Gastrocnemius medialis (tissue), 4 donors: ENCODE results near the gene NUDT2. TPM values are rescaled to one million over a fixed set of nuclear protein-coding genes. Genes with fewer than 3 reads are reported as not detected.
A peak's percentile ranks its signal among the peaks of the same experiment; 100 is the strongest.
"Not testable (repeated sequence)": the region's sequence is repeated elsewhere in the genome, so short reads cannot be mapped to it uniquely, and the experiment has no call there.

Source experiments
- ATAC-seq, 2 donors: fragments of 150-250 bp; one replicate each; pipeline ENCODE4 v1.9.1; 2016
- DNase-seq, 2 donors: peaks; one replicate each; pipeline ENCODE4 v3.0.0-alpha.2; 2019
- H3K27ac ChIP-seq, 4 donors: fragments of 200-600 bp; sonication (generic); 1 replicate in 1 of 4; 2 replicates in 3 of 4; pipeline ENCODE4 v1.5.1; 2016 to 2018; ENCODE audit warnings: mild to moderate bottlenecking in 2 of 4, moderate library complexity in 1 of 4
- H3K27me3 ChIP-seq, 3 donors: fragments of 200-600 bp; sonication (generic) in 2 of 3; 1 replicate in 1 of 3; 2 replicates in 2 of 3; pipeline versions ENCODE4 v1.5.1 to v1.6.0; 2016 to 2019; ENCODE audit warnings: mild to moderate bottlenecking in 1 of 3, moderate library complexity in 1 of 3
- H3K36me3 ChIP-seq, 2 donors: fragments of 200-600 bp; sonication (generic) in 1 of 2; one replicate each; pipeline ENCODE4 v1.5.1; 2017 to 2018
- H3K4me1 ChIP-seq, 2 donors: fragments of 200-600 bp; sonication (generic) in 1 of 2; one replicate each; pipeline ENCODE4 v1.5.1; 2016 to 2017; ENCODE audit warnings: mild to moderate bottlenecking in 2 of 2
- H3K4me3 ChIP-seq, 4 donors: fragments of 200-600 bp; sonication (generic) in 3 of 4; 1 replicate in 1 of 4; 2 replicates in 3 of 4; pipeline ENCODE4 v1.5.1; 2016 to 2019; ENCODE audit warnings: mild to moderate bottlenecking in 2 of 4
- H3K9me3 ChIP-seq, 3 donors: fragments of 200-600 bp; sonication (generic) in 2 of 3; 1 replicate in 1 of 3; 2 replicates in 2 of 3; pipeline ENCODE4 v1.5.1; 2016 to 2019
- POLR2A ChIP-seq, 2 donors: fragments of 450-650 bp; IDR thresholded peaks; one replicate each; pipeline ENCODE4 v1.6.1; 2017; ENCODE audit warnings: antibody characterized with exemption in 2 of 2, mild to moderate bottlenecking in 2 of 2, moderate library complexity in 2 of 2
- in situ Hi-C, 4 donors: fragments of 200-750 bp; cut with MboI; loops; one replicate each; pipeline versions ENCODE4 v1.15.0 to v1.8.0; 2017; ENCODE audit warnings: low sequenced_read_pairs in 4 of 4
- intact Hi-C: fragments of 100-400 bp; cut with DNase I; formaldehyde crosslinking; loops from one replicate; pipeline ENCODE4 v1.15.1; 2023; ENCODE audit warnings: low total_unique reads
- total RNA-seq, 4 donors: library from RNA; depleted of rRNA; stranded (reverse); fragments of >200 nt; gene quantifications; one replicate each; pipeline versions ENCODE4 v1.1.0 to v1.2.3, GENCODE V29; 2016
- TF ChIP-seq, protein P1 (sequence below), 5 experiments: fragments of 450-650 bp in 3 of 5; fragments of 200-600 bp in 2 of 5; sonication (generic) in 2 of 5; IDR thresholded peaks in 4 of 5; conservative IDR thresholded peaks in 1 of 5; 1 replicate in 4 of 5; 2 replicates in 1 of 5; pipeline ENCODE4 v1.5.1; 2016 to 2019; ENCODE audit warnings: antibody characterized with exemption in 5 of 5, mild to moderate bottlenecking in 3 of 5, moderate library complexity in 3 of 5

NUDT2 gene
- total RNA-seq, 4 donors from 2014 or later = 8.2 to 19.9 (median 16.1) TPM

DNA sequence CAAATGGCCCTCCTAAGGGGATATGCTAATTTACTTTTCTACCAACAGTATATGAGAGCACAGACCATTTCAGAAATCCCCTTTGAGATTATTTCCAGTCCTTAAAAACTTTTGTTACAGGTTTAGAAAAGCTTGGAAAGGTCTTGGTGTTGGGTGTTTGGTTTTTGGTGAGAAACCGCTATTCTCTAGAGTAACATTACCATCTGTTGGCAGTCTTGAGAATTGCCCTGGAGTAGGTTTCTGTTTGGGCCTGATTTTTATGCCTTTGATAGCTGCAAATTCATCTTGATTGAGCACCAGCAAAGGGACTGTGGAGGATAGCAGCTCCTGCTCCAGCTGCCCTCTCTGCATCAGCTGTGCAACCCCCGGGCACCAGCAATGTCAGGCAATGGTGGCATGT is 8.0 kb downstream of the NUDT2 start:
- Histone ChIP-seq H3K36me3 (peaks cover 0 to 7% of the 10 kb centered on the region in 2 donors), H3K27me3 (no peaks in the 10 kb centered on the region), H3K4me3 (no peak overlapping the region), H3K4me1 (peaks cover 16 to 24% of the 10 kb centered on the region in 2 donors), H3K9me3 (no peaks in the 10 kb centered on the region), H3K27ac (no peak overlapping the region)
- DNase-seq = no peak
- ATAC-seq = no peak
- intact Hi-C loops (no loop called here), in situ Hi-C loops (loop anchor here in 3 of 4 donors (5.0 kb wide), 1 partner anchor 40 kb away; the partner anchor contains the start of gene MYORG (in 3 of the 3))
- TF ChIP-seq, protein P1, sequence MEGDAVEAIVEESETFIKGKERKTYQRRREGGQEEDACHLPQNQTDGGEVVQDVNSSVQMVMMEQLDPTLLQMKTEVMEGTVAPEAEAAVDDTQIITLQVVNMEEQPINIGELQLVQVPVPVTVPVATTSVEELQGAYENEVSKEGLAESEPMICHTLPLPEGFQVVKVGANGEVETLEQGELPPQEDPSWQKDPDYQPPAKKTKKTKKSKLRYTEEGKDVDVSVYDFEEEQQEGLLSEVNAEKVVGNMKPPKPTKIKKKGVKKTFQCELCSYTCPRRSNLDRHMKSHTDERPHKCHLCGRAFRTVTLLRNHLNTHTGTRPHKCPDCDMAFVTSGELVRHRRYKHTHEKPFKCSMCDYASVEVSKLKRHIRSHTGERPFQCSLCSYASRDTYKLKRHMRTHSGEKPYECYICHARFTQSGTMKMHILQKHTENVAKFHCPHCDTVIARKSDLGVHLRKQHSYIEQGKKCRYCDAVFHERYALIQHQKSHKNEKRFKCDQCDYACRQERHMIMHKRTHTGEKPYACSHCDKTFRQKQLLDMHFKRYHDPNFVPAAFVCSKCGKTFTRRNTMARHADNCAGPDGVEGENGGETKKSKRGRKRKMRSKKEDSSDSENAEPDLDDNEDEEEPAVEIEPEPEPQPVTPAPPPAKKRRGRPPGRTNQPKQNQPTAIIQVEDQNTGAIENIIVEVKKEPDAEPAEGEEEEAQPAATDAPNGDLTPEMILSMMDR (IDR thresholded peaks at IDR 0.05 in 4 of 5, conservative IDR thresholded peaks at IDR 0.05 in 1 of 5) = no peak
- no peak for TF ChIP-seq POLR2A (IDR thresholded peaks at IDR 0.05)

DNA sequence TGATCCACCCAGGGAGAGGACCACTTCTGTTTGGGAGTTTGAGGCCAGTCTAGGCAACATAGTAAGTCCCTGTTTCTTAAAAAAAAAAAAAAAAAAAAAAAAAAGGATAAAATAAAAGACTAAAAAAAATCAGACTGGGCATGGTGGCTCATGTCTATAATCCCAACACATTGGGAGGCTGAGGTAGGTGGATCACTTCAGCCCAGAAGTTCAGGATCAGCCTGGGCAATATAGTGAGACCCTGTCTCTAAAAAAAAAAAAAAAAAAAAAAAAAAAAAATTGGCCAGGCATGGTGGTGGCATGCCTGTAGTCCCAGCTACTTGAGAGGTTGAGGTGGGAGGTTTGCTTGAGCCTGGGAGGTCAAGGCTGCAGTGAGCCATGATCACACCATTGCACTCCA is 8.7 kb downstream of the NUDT2 start:
- H3K27me3 ChIP-seq, intact Hi-C loops, H3K4me3 ChIP-seq, H3K36me3 ChIP-seq, ATAC-seq, DNase-seq, H3K9me3 ChIP-seq: not testable (repeated sequence)
- Histone ChIP-seq H3K27ac (peak overlapping the region in 2 of 4 donors; percentile 55 to 88), H3K4me1 (peaks cover 18 to 26% of the 10 kb centered on the region in 2 donors)
- in situ Hi-C loops = loop anchor here in 3 of 4 donors (5.0 kb wide), 1 partner anchor 39 kb away; the partner anchor contains the start of gene MYORG (in 3 of the 3)

DNA sequence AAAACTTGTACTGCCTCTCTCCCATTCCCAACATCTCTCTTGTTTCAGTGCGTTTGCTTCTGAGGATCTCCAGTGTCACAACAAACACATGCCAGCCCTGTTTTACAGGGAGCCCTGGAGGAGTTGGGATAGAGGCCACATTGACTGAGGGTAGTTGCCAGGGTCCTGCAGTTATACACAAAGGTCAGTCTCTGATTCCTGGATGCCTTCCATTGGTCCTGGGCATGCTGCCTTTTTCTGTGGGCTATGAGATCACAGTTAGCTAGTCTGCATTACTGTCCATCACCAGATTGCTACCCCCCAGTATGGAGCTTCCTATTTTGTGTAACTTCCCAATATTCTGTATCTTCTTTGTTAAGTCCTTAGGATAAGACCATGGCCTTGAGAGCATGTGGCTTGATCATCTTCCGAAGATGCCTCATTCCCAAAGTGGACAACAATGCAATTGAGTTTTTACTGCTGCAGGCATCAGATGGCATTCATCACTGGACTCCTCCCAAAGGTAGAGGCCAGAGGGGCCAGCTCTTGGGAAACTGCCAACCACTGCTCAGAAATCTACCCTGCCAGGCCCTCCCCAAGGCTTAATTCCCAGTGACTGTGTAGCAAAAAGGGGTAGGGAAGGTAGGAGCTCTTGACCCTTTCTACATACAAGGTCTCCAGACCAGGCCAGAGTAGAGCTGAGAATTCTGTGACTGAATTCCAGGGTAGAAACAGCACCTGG is 9.5 kb downstream of the NUDT2 start:
- intact Hi-C loops (no loop called here), in situ Hi-C loops (loop anchor here in 3 of 4 donors (5.0 kb wide), 1 partner anchor 38 kb away; the partner anchor contains the start of gene MYORG (in 3 of the 3))
- peak in 1 of 2 donors; percentile 70 for DNase-seq
- H3K36me3 ChIP-seq = peaks cover 0 to 7% of the 10 kb centered on the region in 2 donors
- ATAC-seq = peak in 1 of 2 donors; percentile 54
- H3K9me3 ChIP-seq = no peaks in the 10 kb centered on the region
- TF ChIP-seq POLR2A (IDR thresholded peaks at IDR 0.05) = no peak
- TF ChIP-seq, protein P1 (IDR thresholded peaks at IDR 0.05 in 4 of 5, conservative IDR thresholded peaks at IDR 0.05 in 1 of 5) = no peak
- H3K4me3 ChIP-seq = no peak overlapping the region
- H3K27ac ChIP-seq = peak overlapping the region in 3 of 4 donors; percentile 16 to 88 (median 55)
- H3K4me1 ChIP-seq = peaks cover 26 to 34% of the 10 kb centered on the region in 2 donors
- H3K27me3 ChIP-seq = no peaks in the 10 kb centered on the region

DNA sequence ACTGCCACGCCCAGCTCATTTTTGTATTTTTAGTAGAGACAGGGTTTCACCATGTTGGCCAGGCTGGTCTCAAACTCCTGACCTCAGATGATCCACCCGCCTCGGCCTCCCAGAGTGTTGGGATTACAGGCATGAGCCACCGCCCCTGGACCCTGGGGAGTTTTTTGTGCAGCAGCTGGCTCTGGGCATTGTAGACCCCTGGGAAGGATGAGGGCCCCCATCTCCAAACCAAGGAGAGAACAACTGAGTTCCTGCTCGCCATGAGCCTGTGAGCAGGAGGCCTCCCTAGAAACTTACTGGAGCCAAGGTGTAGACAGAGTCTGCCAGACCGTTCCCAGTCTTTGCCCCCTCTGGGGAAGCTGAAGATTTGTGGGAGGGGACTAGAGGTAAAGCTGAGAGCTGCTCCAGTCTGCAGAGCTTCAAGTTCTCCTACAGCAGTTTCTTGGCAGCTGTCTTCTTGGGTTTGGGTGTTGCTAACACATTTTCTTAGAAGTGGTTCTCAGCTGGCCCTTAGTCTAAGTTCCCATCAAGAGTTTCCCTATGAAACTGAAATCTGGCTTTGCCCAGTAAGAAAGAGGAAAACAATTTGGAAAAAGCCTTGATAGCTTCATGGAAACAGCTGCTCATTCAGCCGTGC is 12.4 kb downstream of the NUDT2 start:
- Histone ChIP-seq H3K27me3 (no peaks in the 10 kb centered on the region), H3K9me3 (no peaks in the 10 kb centered on the region), H3K36me3 (peaks cover 0 to 7% of the 10 kb centered on the region in 2 donors), H3K27ac (peak overlapping the region; percentile 71 to 93 (median 80)), H3K4me1 (peaks cover 45 to 53% of the 10 kb centered on the region in 2 donors), H3K4me3 (no peak overlapping the region)
- ATAC-seq (no peak), DNase-seq (no peak)
- in situ Hi-C loops (no loop called here), intact Hi-C loops (loop anchor here (2.0 kb wide), 1 partner anchor 33 kb away; no protein-coding TSS in a partner anchor)
- no peak for TF ChIP-seq POLR2A (IDR thresholded peaks at IDR 0.05)
- TF ChIP-seq, protein P1 (IDR thresholded peaks at IDR 0.05 in 4 of 5, conservative IDR thresholded peaks at IDR 0.05 in 1 of 5) = no peak

DNA sequence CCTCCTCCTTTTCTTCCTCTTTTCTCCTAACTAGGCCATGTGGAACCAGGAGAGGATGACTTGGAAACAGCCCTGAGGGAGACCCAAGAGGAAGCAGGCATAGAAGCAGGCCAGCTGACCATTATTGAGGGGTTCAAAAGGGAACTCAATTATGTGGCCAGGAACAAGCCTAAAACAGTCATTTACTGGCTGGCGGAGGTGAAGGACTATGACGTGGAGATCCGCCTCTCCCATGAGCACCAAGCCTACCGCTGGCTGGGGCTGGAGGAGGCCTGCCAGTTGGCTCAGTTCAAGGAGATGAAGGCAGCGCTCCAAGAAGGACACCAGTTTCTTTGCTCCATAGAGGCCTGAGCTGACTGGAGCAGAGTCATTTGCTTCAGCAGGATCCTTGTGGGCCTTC is 13.7 kb downstream of the NUDT2 start:
- TF ChIP-seq POLR2A (IDR thresholded peaks at IDR 0.05) = no peak
- TF ChIP-seq, protein P1 (IDR thresholded peaks at IDR 0.05 in 4 of 5, conservative IDR thresholded peaks at IDR 0.05 in 1 of 5) = no peak
- in situ Hi-C loops = no loop called here
- Histone ChIP-seq H3K9me3 (no peaks in the 10 kb centered on the region), H3K4me3 (peak overlapping the region in 1 of 4 donors; percentile 6), H3K4me1 (peaks cover 45 to 53% of the 10 kb centered on the region in 2 donors), H3K27ac (peak overlapping the region; percentile 71 to 93 (median 80)), H3K27me3 (no peaks in the 10 kb centered on the region), H3K36me3 (peaks cover 0 to 7% of the 10 kb centered on the region in 2 donors)
- DNase-seq (peak; percentile 48 to 90), ATAC-seq (peak; percentile 69 to 81)
- intact Hi-C loops = loop anchor here (2.0 kb wide), 1 partner anchor 32 kb away; no protein-coding TSS in a partner anchor
